NCI-H774 (cell line): Measurements from ENCODE around the gene FERMT3.
"Not testable (repeated sequence)": the region's sequence is repeated elsewhere in the genome, so short reads cannot be mapped to it uniquely, and the experiment has no call there.

Experiments
- DNase-seq: peaks from one replicate; lab custom pipeline; 2025; lab: John Stamatoyannopoulos, UW

The FERMT3 gene

GRCh38 chr11:64235437-64236161 lies 29.1 kb downstream of the FERMT3 start:
- DNase-seq, result no peak

- peak; percentile 98 for DNase-seq
Observed at GRCh38 chr11:64237484-64237951, 31.0 kb downstream of the FERMT3 start.

- peak; percentile 16 for DNase-seq
Observed at GRCh38 chr11:64238076-64238475, 31.6 kb downstream of the FERMT3 start.

GRCh38 chr11:64238999-64239398 lies 32.5 kb downstream of the FERMT3 start:
- no peak for DNase-seq

- no peak for DNase-seq
Observed at GRCh38 chr11:64239662-64240434, 33.3 kb downstream of the FERMT3 start.

- DNase-seq, result peak; percentile 98
Observed at GRCh38 chr11:64240435-64241240, 34.1 kb downstream of the FERMT3 start, which contains the start of gene FKBP2. FKBP2 (plus strand) TSS chr11:64241095; CDS start chr11:64242388, 1,293 bp downstream.

GRCh38 chr11:64241241-64241490 lies 34.6 kb downstream of the FERMT3 start:
- peak; percentile 99 for DNase-seq

- peak; percentile 42 for DNase-seq
Observed at GRCh38 chr11:64241491-64242374, 35.2 kb downstream of the FERMT3 start.

- no peak for DNase-seq
Observed at GRCh38 chr11:64243236-64243854, 36.8 kb downstream of the FERMT3 start.

GRCh38 chr11:64244107-64244506 lies 37.6 kb downstream of the FERMT3 start:
- no peak for DNase-seq

- DNase-seq, result no peak
Observed at GRCh38 chr11:64244966-64245365, 38.4 kb downstream of the FERMT3 start.

- peak; percentile 7 for DNase-seq
Observed at GRCh38 chr11:64245401-64245796, 38.9 kb downstream of the FERMT3 start.

GRCh38 chr11:64245797-64246620 lies 39.5 kb downstream of the FERMT3 start:
- peak; percentile 21 for DNase-seq

- DNase-seq, result not testable (repeated sequence)
Observed at GRCh38 chr11:64246621-64246870, 40.0 kb downstream of the FERMT3 start.

- DNase-seq, result peak; percentile 82
Observed at GRCh38 chr11:64246871-64247728, 40.6 kb downstream of the FERMT3 start, which contains the start of gene PPP1R14B. PPP1R14B (minus strand) TSS chr11:64246943; CDS start chr11:64246673, 270 bp downstream.

- no peak for DNase-seq
Observed at GRCh38 chr11:64247729-64248531, 41.4 kb downstream of the FERMT3 start.

- DNase-seq, result no peak
Observed at GRCh38 chr11:64248578-64248977, 42.1 kb downstream of the FERMT3 start.

- DNase-seq, result no peak
Observed at GRCh38 chr11:64249038-64249437, 42.5 kb downstream of the FERMT3 start.
